Lower lobe of right lung (tissue), 2 donors: ENCODE results near the gene CELSR3. TPM values are rescaled to one million over a fixed set of nuclear protein-coding genes. Genes with fewer than 3 reads are reported as not detected.
A peak's percentile ranks its signal among the peaks of the same experiment; 100 is the strongest.

Experiments used
- ATAC-seq, 2 donors: fragments of 200-7000 bp; cut with Tn5 transposase; one replicate each; pipeline ENCODE4 v1.9.1; 2020 to 2022; ENCODE audit warnings: mild to moderate bottlenecking in 2 of 2, moderate library complexity in 2 of 2
- DNase-seq: peaks from one replicate; pipeline ENCODE4 v3.0.0-alpha.2; 2020
- H3K27ac ChIP-seq: fragments of 200-600 bp; one replicate; pipeline ENCODE4 v1.8.0; 2022
- H3K27me3 ChIP-seq: fragments of 200-600 bp; one replicate; pipeline ENCODE4 v1.8.0; 2022; ENCODE audit warnings: low read depth
- H3K36me3 ChIP-seq: fragments of 200-600 bp; one replicate; pipeline ENCODE4 v1.8.0; 2022; ENCODE audit warnings: mild to moderate bottlenecking
- H3K4me1 ChIP-seq: fragments of 200-600 bp; one replicate; pipeline ENCODE4 v1.8.0; 2022
- H3K4me3 ChIP-seq: fragments of 200-600 bp; one replicate; pipeline ENCODE4 v1.8.0; 2022; ENCODE audit warnings: mild to moderate bottlenecking
- H3K9me3 ChIP-seq: fragments of 200-600 bp; one replicate; pipeline ENCODE4 v1.8.0; 2022
- intact Hi-C: fragments of 100-400 bp; cut with DNase I; formaldehyde crosslinking; loops from one replicate; pipeline ENCODE4 v1.11.0; 2022
- total RNA-seq: library from RNA; stranded (reverse); fragmentation: NEBNext Ultra II Directional; extraction: Animal tissue kit (Norgen Biotek cat#: 25700); gene quantifications from one replicate; pipeline ENCODE4 v1.2.1, GENCODE V29; 2021
- TF ChIP-seq, protein P1 (sequence below): fragments of 200-600 bp; IDR thresholded peaks from one replicate; pipeline ENCODE4 v1.8.0; 2022; ENCODE audit warnings: antibody characterized with exemption, mild to moderate bottlenecking
- donor health status: DM: no; HTN: yes; CAD: no; lungs with severe emphysema.

CELSR3 gene
- total RNA-seq, 1 donor from 2014 or later = 1.0 TPM

DNA sequence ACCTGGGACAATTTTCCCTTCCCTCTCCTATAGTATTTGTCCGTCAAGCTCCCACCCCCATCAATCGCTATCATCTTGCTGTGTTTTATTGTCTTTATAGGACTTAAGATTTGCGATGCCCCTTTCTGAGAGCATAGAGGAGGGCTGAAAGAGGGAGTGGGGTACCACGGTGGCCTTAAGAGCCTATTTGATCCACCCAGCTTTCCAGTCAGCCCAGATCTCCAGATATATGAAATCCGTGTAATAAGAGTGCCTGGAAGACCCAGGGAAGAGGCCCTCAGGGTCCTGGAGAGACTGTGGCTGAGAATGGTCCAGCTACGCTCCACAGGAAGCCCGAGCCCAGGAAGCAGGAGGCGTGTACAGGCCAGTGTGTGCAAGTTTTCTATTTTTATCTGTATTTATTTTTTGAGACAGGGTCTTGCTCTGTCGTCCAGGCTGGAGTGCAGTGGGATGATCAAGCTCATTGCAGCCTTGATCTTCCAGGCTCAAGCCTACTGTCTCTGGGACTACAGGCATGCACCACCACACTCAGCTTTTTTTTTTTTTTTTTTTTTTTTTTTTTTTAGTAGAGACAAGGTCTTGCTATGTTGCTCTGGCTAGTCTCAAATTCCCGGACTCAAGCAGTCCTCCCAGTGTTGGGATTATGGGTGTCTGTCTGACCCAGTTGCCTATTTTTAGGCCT is 24.0 kb upstream of the CELSR3 start:
- Histone ChIP-seq H3K27ac (no peak overlapping the region), H3K9me3 (no peaks in the 10 kb centered on the region), H3K4me3 (peak overlapping the region; percentile 92), H3K27me3 (no peaks in the 10 kb centered on the region), H3K4me1 (peaks cover 28% of the 10 kb centered on the region), H3K36me3 (peaks cover 54% of the 10 kb centered on the region)
- ATAC-seq (no peak), DNase-seq (no peak)
- TF ChIP-seq, protein P1, sequence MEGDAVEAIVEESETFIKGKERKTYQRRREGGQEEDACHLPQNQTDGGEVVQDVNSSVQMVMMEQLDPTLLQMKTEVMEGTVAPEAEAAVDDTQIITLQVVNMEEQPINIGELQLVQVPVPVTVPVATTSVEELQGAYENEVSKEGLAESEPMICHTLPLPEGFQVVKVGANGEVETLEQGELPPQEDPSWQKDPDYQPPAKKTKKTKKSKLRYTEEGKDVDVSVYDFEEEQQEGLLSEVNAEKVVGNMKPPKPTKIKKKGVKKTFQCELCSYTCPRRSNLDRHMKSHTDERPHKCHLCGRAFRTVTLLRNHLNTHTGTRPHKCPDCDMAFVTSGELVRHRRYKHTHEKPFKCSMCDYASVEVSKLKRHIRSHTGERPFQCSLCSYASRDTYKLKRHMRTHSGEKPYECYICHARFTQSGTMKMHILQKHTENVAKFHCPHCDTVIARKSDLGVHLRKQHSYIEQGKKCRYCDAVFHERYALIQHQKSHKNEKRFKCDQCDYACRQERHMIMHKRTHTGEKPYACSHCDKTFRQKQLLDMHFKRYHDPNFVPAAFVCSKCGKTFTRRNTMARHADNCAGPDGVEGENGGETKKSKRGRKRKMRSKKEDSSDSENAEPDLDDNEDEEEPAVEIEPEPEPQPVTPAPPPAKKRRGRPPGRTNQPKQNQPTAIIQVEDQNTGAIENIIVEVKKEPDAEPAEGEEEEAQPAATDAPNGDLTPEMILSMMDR = no peak
- intact Hi-C loops = no loop called here

DNA sequence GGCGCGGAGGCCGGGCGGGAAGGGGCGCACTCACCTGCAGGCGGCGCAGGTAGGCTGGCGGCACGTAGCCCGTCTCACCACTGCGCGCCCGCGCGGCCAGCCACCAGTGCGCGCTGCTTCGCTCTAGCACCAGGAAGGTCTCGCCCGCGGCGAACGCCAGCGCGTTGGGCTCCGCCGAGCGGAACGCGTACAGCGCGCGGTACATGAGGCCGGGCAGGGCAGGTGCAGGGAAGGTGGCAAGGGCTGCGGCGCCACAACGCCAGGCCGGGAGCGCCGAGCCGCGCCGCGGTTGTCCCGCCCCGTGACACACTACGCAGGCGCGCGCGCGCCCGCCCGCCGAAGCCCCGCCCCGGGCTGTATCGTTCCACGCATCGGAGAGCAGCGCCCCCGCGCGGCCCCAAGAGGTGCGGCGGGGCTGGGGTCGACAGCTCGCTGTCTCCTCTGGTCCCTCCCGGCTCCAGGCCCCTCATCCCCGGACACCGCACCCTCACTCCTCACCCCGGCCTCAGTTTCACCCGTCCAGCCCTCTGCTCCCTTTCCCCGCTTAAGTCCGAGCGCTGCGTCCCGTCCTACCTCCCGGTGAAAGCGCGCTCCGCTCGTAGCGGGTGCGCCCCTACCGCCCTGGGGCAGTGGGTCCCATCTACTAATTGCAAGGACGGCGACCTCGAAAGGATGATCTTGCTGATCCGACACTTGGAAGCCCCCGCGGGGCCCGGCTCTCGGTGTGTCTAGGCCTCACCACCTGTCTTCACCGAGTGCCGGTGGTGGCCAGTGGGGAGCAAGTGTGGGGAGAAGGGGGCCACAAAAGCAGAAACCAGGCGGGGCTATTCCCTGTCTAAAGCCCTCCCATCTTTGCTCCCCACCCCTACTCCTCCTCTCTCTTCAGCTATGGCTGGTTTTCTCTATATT is 23.2 kb upstream of the CELSR3 start, which contains the start of gene NCKIPSD:
Gene NCKIPSD, minus strand, starts transcription at position 313 of the 909 bp plus-strand sequence. Its CDS starts 108 bp downstream, at position 205.
- intact Hi-C loops = no loop called here
- ATAC-seq (peak; percentile 97 to 98), DNase-seq (peak; percentile 94)
- no peaks in the 10 kb centered on the region for H3K9me3 ChIP-seq
- H3K27ac ChIP-seq = peak within 1 kb of the TSS; percentile 91
- peaks cover 54% of the 10 kb centered on the region for H3K36me3 ChIP-seq
- H3K27me3 ChIP-seq = no peaks in the 10 kb centered on the region
- H3K4me1 ChIP-seq = peaks cover 28% of the 10 kb centered on the region
- TF ChIP-seq, protein P1 = peak; percentile 84
- H3K4me3 ChIP-seq = peak within 1 kb of the TSS; percentile 92

- Histone ChIP-seq H3K9me3 (no peaks in the 10 kb centered on the region), H3K4me1 (peaks cover 28% of the 10 kb centered on the region), H3K27ac (peak overlapping the region; percentile 91), H3K4me3 (peak overlapping the region; percentile 92), H3K36me3 (peaks cover 54% of the 10 kb centered on the region), H3K27me3 (no peaks in the 10 kb centered on the region)
- DNase-seq = no peak
- TF ChIP-seq, protein P1 = no peak
- ATAC-seq = no peak
- intact Hi-C loops = no loop called here
These were observed 22.6 kb upstream of the CELSR3 start for GRCh38 chr3:48685293-48685602.

DNA sequence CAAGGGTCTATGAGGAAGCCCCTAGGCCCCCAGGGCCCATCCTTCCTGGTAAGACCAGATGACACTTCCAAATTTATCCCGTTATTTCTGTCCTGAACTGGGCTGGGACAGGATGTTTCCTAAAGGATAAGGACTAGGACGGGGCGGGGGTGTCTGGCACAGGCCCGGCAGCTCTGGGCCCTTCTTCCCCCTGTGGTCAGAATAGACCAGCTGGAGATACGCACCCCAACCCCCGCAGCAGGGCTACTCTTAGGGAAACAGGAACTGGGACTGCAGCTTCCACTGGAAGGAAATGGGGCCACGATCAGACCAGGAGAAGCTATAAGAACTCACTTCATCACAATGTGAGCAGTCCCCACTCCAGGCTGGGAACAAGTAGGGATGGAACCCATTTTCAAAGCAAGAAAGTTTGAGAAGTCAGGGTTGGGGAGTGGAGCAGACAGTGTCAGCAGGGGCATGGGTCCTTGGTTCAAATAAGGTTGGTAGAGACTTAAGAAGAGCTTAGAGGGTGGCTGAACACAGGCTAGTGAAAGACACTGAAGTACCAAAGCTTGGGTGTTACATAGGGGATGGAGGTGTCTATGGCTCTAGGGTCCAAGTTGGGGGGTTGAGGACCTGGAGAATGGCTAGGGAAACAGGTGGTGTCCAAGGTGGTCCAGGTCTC is 21.9 kb upstream of the CELSR3 start:
- Histone ChIP-seq H3K27ac (peak overlapping the region; percentile 58), H3K4me1 (peaks cover 28% of the 10 kb centered on the region), H3K4me3 (peak overlapping the region; percentile 92), H3K9me3 (no peaks in the 10 kb centered on the region), H3K27me3 (no peaks in the 10 kb centered on the region), H3K36me3 (peaks cover 54% of the 10 kb centered on the region)
- TF ChIP-seq, protein P1 = no peak
- intact Hi-C loops = no loop called here
- ATAC-seq (peak in 1 of 2 donors; percentile 9), DNase-seq (peak; percentile 73)

DNA sequence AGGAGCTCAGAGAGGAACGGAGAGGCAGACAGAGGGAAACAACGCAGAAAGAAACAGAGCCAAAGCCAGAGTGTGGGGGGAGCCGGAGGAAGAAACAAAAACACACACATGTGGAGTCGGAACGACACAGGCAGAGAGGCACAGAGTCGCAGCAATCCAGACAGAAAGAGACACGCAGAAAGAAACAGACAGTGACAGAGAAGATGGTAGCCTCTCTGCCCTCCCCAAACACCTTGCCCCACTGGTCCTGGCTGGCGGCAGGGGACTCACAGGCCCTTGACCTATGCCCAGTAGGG is 21.3 kb upstream of the CELSR3 start:
- DNase-seq = no peak
- Histone ChIP-seq H3K4me1 (peaks cover 28% of the 10 kb centered on the region), H3K4me3 (peak overlapping the region; percentile 92), H3K9me3 (no peaks in the 10 kb centered on the region), H3K36me3 (peaks cover 54% of the 10 kb centered on the region), H3K27me3 (no peaks in the 10 kb centered on the region), H3K27ac (peak overlapping the region; percentile 58)
- TF ChIP-seq, protein P1 = no peak
- intact Hi-C loops = no loop called here
- no peak for ATAC-seq
